SK-N-SH treated with all-trans-retinoic acid at 6 μM for 48 hours (cell line): ENCODE data around the gene NPR1.

Experiments
- ISL1 ChIP-seq: fragments of 250-450 bp; sonication (Bioruptor Pico); IDR thresholded peaks from 2 replicates; pipeline ENCODE4 v2.1.2; 2022; ENCODE audit warnings: mild to moderate bottlenecking, moderate library complexity
- ZFP3 ChIP-seq: fragments of 250-450 bp; sonication (Bioruptor Pico); IDR thresholded peaks from 2 replicates; pipeline ENCODE4 v1.5.0; 2020; ENCODE audit warnings: mild to moderate bottlenecking, moderate library complexity
- ZNF8 ChIP-seq: fragments of 450-650 bp; formaldehyde crosslinking; IDR thresholded peaks from 2 replicates; pipeline ENCODE4 v1.5.0; 2020; ENCODE audit warnings: mild to moderate bottlenecking, moderate library complexity

DNA sequence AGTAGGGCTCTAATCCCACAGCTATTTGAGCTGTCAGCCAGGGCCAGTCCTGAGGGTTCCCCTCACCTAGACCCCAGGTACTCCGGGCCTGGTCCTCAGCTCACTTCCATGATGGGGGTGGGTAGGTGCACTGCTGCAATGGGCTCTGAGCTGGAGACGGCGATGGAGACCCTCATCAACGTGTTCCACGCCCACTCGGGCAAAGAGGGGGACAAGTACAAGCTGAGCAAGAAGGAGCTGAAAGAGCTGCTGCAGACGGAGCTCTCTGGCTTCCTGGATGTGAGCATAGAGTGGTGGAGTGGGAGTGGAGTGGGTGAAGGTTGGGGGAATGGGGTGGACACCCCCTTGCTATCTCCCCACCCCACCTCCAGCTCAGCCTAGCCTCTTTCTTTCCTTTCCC is 48.1 kb upstream of the NPR1 start:
- TF ChIP-seq ZFP3 (CRISPR knock-in tag) (no peak), ISL1 (CRISPR knock-in tag) (no peak), ZNF8 (CRISPR knock-in tag) (no peak)
